Thyroid gland (tissue), 4 donors: ENCODE results near the gene LGR4.
"Not testable (repeated sequence)": the region's sequence is repeated elsewhere in the genome, so short reads cannot be mapped to it uniquely, and the experiment has no call there.

ENCODE experiments used
- POLR2A ChIP-seq, 2 donors: fragments of 450-650 bp; IDR thresholded peaks; one replicate each; pipeline ENCODE4 v1.6.1; 2017; ENCODE audit warnings: antibody characterized with exemption in 2 of 2, mild to moderate bottlenecking in 2 of 2, moderate library complexity in 1 of 2
- TF ChIP-seq, protein P1 (sequence below), 6 experiments: fragments of 200-600 bp in 3 of 6; fragments of 450-650 bp in 3 of 6; sonication (generic) in 3 of 6; IDR thresholded peaks; one replicate each; pipeline ENCODE4 v1.5.1; 2016 to 2019; ENCODE audit warnings: antibody characterized with exemption in 6 of 6, mild to moderate bottlenecking in 2 of 6, inconsistent platforms in 1 of 6, moderate library complexity in 1 of 6

DNA sequence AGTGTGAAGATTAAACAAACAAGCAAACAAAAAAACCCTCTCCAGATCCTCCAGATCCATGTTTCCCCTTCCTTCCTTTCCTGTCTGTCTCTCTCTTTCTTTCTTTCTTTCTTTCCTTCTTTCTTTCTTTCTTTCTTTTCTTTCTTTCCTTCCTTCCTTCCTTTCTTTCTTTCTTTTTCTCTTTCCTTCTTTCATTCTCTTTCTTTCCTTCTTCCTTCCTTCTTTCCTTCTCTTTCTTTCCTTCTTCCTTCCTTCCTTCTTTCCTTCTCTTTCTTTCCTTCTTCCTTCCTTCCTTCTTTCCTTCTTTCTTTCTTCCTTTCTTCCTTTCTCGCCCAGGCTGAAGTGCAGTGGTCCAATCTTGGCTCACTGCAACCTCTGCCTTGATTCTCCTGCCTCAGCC, 44.9 kb upstream of the LGR4 start:
- TF ChIP-seq, protein P1, sequence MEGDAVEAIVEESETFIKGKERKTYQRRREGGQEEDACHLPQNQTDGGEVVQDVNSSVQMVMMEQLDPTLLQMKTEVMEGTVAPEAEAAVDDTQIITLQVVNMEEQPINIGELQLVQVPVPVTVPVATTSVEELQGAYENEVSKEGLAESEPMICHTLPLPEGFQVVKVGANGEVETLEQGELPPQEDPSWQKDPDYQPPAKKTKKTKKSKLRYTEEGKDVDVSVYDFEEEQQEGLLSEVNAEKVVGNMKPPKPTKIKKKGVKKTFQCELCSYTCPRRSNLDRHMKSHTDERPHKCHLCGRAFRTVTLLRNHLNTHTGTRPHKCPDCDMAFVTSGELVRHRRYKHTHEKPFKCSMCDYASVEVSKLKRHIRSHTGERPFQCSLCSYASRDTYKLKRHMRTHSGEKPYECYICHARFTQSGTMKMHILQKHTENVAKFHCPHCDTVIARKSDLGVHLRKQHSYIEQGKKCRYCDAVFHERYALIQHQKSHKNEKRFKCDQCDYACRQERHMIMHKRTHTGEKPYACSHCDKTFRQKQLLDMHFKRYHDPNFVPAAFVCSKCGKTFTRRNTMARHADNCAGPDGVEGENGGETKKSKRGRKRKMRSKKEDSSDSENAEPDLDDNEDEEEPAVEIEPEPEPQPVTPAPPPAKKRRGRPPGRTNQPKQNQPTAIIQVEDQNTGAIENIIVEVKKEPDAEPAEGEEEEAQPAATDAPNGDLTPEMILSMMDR (IDR thresholded peaks at IDR 0.05), result not testable (repeated sequence)
- TF ChIP-seq POLR2A (IDR thresholded peaks at IDR 0.05), result not testable (repeated sequence)
